Activated effector memory CD4-positive, alpha-beta T cell treated with Interleukin-2 at 50 U/mL for 16 hours (primary cell): ENCODE data around the gene CGN.

Experiments
- DNase-seq: peaks from one replicate; pipeline ENCODE4 v3.0.0-alpha.2; 2020

CGN gene

GRCh38 chr1:151526735-151527525 is 15.7 kb downstream of the CGN start:
- no peak for DNase-seq

GRCh38 chr1:151529211-151529702 is 18.1 kb downstream of the CGN start:
- DNase-seq, result no peak

- DNase-seq, result no peak
Measured at GRCh38 chr1:151529781-151530180, 18.6 kb downstream of the CGN start.

DNA sequence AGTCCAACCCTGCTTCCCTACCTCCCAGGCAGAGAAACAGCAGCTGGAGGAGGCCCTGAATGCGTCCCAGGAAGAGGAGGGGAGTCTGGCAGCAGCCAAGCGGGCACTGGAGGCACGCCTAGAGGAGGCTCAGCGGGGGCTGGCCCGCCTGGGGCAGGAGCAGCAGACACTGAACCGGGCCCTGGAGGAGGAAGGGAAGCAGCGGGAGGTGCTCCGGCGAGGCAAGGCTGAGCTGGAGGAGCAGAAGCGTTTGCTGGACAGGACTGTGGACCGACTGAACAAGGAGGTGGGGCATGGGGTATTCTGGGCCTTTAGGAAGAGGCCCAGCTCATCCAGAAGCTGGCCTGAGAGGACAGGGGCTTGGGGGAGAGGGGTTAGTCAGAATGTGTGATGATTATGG is 19.3 kb downstream of the CGN start:
- DNase-seq, result no peak

DNA sequence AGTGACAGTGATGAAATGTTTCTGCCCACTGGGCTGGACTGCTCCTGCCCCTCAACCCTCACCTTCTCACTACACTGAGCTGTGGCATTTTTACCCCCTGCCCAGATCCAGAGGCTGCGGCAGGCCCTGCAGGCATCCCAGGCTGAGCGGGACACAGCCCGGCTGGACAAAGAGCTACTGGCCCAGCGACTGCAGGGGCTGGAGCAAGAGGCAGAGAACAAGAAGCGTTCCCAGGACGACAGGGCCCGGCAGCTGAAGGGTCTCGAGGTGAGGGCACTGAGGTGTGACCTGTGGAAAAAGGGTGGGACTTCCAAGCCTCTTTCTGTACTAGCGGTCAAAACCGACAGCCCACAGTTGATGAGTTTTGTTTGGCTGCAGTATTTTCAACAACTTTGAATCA is 22.7 kb downstream of the CGN start:
- no peak for DNase-seq

DNA sequence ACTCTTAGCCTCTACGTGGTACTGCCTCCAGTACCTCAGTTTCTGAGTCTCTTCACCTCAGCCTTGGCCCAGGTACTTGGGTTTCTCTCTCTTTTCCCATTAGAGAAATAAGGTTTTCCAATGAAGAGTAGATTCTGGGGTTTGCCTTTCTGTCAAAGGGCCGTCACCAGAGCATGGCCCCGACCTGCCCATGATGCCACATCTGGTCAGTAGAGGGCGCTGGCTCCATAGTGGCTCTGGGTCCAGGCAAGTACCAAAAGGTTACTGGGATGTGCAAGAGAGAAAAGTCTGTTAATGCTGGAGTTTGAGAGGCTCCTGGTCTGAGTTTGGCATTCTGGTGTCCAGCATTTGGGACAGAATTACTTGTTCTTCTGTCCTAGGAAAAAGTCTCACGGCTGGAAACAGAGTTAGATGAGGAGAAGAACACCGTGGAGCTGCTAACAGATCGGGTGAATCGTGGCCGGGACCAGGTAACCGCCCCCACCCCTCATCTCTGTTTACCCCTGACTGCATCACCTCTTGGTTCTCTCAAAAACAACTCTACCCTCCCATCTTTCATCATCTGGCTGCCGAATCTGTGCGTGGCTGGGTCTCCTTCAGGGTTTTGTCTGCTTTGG is 23.6 kb downstream of the CGN start:
- DNase-seq, result peak; percentile 65

- no peak for DNase-seq
Measured at GRCh38 chr1:151535326-151536271, 24.4 kb downstream of the CGN start.

- no peak for DNase-seq
Measured at GRCh38 chr1:151536499-151536898, 25.3 kb downstream of the CGN start.

GRCh38 chr1:151537112-151537511 is 25.9 kb downstream of the CGN start:
- no peak for DNase-seq

DNA sequence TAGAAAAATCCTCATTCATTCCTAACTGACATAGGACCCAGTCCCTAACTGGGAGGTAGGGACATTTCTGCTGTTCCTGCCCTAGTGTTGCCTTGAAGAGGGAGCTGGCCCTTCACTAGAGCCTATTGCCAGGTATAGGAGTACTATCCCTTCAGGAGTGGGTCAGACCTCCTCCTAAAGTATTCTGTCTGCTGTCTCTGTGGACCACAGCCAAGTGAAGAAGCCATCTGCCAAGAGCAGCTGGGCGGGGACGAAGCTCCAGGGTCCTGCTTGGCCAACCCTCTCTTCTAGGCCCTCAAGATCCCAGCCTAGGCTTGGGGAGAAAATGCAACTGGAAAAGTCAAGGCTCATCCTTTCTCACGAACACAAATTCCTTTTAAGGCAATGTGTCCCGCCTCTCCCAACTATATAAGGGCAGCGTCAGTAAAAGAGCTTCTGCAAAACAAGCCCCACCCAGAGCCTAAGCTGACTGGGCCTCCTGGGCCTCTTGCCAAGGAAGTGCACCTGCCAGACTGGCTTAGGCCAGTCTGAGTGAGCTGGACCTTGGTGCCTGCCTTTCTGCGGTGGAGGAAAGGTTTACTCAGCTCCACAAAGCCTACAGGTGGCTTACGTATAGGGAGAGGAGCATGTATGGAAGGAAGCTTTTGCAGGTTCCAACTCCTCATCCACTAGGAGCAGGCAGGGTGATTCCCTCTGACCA is 28.3 kb downstream of the CGN start:
- DNase-seq, result no peak

GRCh38 chr1:151540021-151540981 is 29.1 kb downstream of the CGN start, which contains the start of gene TUFT1:
TSS of gene TUFT1 (plus strand) at chr1:151540309. CDS start at chr1:151540367, 58 bp downstream.
- DNase-seq, result peak; percentile 89

GRCh38 chr1:151540982-151541377 is 29.8 kb downstream of the CGN start:
- no peak for DNase-seq

DNA sequence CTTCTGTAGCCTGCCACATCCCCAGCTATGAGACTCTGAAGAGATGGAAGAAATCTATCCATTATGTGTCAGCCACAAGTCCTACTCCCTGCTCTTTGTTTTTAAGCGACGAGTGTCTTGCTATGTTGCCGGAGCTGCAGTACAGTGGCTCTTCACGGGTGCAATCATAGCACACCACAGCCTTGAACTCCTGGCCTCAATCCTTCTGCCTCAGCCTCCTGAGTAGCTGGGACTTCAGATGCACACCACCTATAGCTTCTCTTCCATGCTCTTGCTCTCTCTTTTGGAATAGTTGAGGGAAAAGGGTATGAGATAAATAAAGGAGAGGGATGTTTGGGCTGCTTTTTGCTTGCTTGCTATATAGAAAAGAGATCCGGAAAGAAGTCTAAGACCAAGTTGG is 30.6 kb downstream of the CGN start:
- no peak for DNase-seq

DNA sequence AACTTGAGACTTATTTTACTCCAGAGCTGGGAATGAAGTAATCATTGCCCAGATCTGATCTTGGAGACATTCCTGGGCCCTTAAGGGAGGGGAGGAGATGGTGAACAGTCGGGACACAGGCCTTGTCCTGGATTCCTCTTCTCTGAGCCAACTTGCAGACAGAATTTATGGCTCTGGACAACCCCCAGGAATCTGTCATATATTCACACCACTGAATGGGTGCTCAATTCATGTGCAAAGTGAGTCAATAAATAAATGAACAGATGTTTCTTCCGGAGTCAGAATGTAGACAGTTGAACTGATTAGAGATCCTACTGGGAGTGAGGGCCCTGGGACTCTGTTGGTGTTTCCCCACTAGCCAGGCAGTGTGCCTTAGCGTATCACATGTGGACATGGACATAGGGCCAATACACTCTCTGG is 31.5 kb downstream of the CGN start:
- DNase-seq, result no peak

GRCh38 chr1:151545542-151545941 is 34.4 kb downstream of the CGN start:
- no peak for DNase-seq

DNA sequence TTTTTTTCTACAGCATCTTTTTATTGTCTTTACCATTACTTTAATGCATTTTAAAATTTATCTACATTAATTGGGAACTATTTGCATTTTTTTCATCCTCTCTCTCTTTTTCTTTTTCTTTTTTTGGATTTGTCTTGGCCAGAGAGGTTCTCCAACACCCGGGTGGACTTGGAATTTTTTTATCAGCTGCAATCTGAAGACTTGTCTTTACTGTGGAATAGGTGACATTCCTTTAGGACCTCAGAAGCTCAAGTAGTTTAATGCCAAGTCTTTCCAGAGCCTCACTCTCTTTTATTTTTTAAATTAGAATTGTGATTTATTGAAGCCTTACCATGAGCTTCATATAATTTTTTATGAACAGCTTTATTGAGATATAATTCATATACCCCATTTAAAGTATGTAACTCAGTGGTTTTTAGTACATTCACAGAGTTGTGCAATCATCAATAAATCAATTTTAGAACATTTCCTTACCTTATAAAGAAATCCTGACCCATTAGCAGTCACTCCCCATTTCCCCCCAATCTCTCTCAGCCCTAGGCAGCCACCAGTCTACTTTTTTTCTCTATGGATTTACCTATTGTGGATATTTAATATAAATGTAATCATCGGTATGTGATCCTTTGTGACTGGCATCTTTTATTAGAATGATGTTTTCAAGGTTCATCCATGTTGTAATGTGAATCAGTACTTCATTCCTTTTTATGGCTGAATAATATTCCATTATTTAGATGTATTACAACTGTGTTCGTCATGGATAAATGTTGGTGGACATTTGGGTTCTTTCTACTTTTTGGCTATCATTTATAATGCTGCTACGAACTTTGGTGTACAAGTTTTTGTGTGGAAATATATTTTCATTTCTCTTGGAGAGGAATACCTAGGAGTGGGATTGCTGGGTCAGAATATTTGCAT is 35.1 kb downstream of the CGN start:
- DNase-seq, result no peak

DNA sequence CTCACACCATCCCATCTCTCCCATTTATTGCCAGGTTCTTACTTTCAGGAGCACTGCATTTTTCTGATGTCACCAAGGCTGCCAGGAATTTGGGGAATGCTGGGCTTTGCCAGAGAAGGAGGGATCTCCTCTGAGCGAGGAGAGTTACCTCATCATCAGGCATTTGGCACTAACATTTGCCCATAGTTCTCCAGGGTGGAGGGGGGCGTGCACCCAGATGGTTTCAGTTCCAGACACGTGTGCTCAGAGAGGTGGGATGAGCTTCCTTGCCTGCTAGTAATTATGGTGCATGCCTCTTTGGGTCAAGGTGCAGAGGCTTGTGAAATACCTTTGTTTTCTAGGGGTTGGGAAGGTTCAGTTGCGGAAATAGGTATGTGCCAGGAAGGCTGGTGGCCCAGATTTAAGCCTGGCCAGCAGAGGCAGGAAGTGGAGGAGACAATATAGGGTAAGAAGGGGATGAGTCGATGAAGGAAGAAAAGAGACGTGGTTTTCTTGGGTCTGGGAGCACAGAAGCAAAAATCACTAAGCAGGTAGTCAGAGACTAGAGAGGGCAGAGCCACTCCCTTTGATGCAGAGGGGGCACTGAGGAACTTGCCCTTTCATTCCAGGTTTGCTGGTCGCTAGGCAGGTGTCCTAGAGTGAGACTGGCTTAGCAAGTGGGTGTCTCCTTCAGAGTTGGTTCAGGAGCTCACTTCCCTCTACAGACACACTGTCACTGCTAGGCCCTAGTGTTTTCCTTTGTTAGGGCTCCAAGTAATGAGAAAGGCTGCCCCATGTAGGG is 36.1 kb downstream of the CGN start:
- DNase-seq, result no peak

DNA sequence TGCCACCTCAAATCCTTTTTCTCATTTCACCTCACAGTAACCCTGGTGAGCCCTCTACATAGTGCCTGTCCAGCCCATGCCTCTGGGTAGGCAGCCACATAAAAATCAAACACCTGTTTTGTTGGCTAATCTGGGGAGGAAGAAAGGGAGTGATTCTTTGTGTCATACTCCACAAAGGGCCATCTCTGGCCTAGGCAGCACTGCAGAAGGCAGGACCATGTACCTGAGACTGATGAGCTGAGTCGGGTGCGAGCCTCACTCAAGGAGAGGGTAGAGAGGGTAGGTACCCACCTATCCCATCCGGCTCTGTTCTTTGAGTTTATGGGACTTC is 36.7 kb downstream of the CGN start:
- no peak for DNase-seq

DNA sequence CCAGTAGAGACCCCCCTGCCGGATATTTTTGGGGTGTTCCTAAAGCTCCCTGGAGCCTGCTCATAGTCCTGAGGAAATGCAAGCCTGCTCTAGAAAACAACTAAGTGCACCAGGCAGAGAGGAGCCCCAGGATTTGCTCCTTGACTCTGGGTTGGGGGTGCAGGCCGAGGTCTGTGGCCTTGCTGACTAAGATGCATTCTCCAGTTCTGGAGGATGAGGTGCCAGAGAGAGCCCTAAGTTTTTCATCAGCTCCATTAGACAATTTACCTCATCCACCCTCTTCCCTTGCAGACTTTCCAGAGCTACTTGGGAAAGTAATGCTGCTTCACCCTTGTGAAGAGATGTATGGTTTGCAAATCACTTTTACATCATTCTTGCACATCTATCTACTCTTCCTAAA is 38.0 kb downstream of the CGN start:
- DNase-seq, result no peak

- DNase-seq, result no peak
Measured at GRCh38 chr1:151553659-151554058, 42.5 kb downstream of the CGN start.
